Panc1 (cell line): ENCODE measurements around the gene KIF17.

Experiments
- POLR2AphosphoS5 ChIP-seq: IDR thresholded peaks from 2 replicates; pipeline ENCODE4 v1.6.1; 2012; ENCODE audit warnings: mild to moderate bottlenecking, low read depth, low read length, moderate library complexity
- SIN3A ChIP-seq: IDR thresholded peaks from 2 replicates; pipeline ENCODE4 v1.6.1; 2012; ENCODE audit warnings: low read depth, mild to moderate bottlenecking, low read length, moderate library complexity, borderline replicate concordance; ENCODE audit not compliant: insufficient read depth
- TF ChIP-seq, protein P1 (sequence below): fragments of 450-650 bp; IDR thresholded peaks from 2 replicates; pipeline ENCODE4 v1.5.1; 2017; ENCODE audit warnings: mild to moderate bottlenecking
- TF ChIP-seq, protein P2 (sequence below), 2 experiments: IDR thresholded peaks; 2 replicates each; pipeline ENCODE4 v1.6.1; 2011 to 2012; ENCODE audit warnings: low read depth in 2 of 2, control low read depth in 1 of 2, low read length in 1 of 2, mild to moderate bottlenecking in 1 of 2, moderate library complexity in 1 of 2; ENCODE audit not compliant: insufficient read depth in 1 of 2

- TF ChIP-seq, protein P1, sequence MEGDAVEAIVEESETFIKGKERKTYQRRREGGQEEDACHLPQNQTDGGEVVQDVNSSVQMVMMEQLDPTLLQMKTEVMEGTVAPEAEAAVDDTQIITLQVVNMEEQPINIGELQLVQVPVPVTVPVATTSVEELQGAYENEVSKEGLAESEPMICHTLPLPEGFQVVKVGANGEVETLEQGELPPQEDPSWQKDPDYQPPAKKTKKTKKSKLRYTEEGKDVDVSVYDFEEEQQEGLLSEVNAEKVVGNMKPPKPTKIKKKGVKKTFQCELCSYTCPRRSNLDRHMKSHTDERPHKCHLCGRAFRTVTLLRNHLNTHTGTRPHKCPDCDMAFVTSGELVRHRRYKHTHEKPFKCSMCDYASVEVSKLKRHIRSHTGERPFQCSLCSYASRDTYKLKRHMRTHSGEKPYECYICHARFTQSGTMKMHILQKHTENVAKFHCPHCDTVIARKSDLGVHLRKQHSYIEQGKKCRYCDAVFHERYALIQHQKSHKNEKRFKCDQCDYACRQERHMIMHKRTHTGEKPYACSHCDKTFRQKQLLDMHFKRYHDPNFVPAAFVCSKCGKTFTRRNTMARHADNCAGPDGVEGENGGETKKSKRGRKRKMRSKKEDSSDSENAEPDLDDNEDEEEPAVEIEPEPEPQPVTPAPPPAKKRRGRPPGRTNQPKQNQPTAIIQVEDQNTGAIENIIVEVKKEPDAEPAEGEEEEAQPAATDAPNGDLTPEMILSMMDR, result no peak
- TF ChIP-seq, protein P2, sequence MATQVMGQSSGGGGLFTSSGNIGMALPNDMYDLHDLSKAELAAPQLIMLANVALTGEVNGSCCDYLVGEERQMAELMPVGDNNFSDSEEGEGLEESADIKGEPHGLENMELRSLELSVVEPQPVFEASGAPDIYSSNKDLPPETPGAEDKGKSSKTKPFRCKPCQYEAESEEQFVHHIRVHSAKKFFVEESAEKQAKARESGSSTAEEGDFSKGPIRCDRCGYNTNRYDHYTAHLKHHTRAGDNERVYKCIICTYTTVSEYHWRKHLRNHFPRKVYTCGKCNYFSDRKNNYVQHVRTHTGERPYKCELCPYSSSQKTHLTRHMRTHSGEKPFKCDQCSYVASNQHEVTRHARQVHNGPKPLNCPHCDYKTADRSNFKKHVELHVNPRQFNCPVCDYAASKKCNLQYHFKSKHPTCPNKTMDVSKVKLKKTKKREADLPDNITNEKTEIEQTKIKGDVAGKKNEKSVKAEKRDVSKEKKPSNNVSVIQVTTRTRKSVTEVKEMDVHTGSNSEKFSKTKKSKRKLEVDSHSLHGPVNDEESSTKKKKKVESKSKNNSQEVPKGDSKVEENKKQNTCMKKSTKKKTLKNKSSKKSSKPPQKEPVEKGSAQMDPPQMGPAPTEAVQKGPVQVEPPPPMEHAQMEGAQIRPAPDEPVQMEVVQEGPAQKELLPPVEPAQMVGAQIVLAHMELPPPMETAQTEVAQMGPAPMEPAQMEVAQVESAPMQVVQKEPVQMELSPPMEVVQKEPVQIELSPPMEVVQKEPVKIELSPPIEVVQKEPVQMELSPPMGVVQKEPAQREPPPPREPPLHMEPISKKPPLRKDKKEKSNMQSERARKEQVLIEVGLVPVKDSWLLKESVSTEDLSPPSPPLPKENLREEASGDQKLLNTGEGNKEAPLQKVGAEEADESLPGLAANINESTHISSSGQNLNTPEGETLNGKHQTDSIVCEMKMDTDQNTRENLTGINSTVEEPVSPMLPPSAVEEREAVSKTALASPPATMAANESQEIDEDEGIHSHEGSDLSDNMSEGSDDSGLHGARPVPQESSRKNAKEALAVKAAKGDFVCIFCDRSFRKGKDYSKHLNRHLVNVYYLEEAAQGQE (IDR thresholded peaks at IDR 0.05; ENCODE audit: insufficient read depth in 1 of 2, low read depth in 2 of 2, low read length in 1 of 2), result no peak
- no peak for TF ChIP-seq SIN3A
- TF ChIP-seq POLR2AphosphoS5, result no peak
Observed at GRCh38 chr1:20697563-20697962, 20.2 kb downstream of the KIF17 start.
